GM18502 (cell line): ENCODE results near the gene EMP1.

Source experiments
- ATAC-seq: cut with Tn5 transposase; IDR thresholded peaks from one replicate; pipeline ENCODE4 v1.9.1; 2021; ENCODE audit warnings: mild to moderate bottlenecking; ENCODE audit not compliant: unreplicated experiment, poor library complexity

The EMP1 gene, protein sequence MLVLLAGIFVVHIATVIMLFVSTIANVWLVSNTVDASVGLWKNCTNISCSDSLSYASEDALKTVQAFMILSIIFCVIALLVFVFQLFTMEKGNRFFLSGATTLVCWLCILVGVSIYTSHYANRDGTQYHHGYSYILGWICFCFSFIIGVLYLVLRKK

DNA sequence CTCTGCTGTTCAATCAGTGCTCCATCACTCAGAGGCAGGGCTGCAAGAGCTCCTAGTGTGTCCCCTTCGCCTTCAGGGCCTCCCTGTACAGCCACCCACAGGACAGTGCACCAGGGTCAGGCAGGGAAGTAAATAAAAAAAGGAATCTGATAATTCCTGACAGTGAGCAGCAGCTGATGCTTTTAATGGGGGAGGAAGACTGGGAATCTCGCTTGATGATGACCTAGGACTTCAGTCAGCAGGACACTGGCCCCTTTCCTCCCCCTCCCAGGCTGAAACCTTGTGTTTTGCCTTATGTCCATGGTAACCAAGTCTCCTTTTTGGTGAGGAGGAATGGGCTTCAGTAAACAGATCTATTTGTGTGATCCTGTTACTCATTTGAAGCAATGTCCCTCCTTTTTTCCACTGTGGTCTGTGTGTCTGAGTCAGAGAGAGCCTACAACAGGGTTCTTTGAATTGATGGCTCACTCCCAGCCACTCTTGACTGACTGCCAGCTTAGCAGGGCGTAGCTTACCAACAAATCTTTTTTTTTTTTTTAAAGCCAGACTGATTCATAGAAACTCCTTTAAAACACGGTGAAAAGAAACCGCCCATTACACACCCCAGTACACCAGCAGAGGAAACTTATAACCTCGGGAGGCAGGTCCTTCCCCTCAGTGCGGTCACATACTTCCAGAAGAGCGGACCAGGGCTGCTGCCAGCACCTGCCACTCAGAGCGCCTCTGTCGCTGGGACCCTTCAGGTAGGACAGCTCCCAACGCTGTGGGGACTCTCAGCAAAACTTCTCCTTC, at the start of gene EMP1:
TSS of gene EMP1 (plus strand) at position 597 of the 792 bp plus-strand sequence. CDS start 14,785 bp downstream, outside the sequence.
- peak; percentile 97 for ATAC-seq

DNA sequence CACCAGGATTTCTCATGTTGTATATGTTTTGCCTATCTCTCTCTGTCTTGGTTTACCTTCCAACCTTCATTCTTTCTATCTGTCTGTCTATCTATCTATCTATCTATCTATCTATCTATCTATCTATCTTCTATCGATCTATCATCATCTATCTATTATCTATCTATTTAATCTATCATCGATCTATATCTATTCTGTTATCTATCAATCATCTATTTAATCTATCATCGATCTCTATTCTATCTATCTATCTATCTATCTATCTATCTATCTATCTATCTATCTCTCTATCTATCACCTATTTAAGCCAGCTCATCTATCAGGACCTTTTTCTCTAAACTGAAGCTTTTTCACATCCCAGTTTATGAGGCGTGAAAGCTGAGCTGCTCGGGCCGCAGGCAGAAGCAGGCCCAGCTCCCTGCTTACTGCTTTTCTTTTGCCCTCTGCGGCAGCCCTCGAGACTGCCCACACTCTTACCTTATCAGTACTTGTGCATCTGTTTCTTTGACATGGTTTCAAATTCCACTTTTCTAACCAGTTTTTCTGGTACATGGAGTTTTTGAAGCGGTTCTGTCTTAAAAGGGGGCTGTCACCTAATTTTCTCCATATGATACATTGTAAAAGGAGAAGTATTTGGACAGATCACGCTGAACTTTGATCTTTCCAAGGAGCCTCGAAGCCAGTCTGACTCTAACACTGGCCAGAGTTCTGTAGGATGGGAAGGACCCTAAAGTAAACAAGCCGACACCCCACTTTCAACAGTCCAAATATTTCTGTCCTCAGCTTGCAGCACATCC, 48.6 kb upstream of the EMP1 start:
- ATAC-seq, result no peak

DNA sequence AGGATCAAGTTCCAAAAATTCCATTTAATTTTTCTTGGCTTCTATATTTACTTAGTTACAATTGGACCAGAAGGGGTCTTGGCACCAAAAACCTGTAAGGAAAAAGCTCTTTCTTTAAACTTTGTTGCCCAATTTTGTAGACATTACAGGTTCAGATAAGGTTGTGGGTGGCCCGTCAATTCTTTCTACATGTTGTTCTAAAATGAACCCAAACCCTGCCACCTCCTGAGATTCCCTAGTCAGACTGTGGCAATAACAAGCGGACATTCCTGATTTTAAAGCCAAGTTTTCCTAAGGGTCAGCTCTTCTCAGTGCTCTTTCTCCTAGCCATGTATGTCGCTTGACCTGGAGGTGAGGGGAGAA, 48.1 kb upstream of the EMP1 start:
- ATAC-seq, result no peak

DNA sequence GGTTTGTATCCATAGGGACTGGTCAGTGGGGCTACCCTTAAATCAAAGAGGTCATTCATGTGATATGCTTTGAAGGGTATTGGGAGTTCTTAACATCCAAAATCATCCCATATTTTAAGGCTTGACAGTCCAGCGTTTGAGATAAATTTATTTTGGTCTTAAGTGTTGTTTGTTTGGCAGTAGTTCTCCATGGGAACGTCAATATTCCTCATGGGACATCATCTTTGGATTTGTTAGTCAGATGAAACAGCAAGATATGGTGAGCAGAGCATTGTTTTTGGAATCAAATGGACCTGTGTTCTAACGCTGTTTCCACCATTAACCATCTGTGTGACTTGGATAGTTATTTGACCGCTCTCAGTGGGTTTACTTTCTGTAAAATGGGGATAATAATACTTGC, 47.1 kb upstream of the EMP1 start:
- no peak for ATAC-seq

DNA sequence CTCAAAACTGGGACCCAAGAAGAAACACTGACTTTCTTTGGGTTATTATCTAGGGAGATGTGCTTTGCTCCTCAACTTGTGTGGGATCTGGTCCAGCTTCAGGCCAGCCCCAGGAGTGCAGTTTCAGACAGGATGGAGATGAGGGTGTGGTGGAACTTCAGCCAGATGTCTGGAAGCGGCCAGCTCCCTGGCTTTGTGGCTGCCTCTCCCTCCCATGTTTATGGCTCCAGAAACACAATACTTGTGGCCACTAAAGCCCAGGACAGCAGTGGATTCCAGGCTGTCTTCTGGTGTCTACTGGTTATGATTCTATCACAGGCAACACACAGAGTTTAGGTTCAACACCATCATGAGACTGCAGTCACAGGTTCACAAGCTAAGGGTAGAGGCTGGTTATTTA, 44.2 kb upstream of the EMP1 start:
- ATAC-seq, result no peak

DNA sequence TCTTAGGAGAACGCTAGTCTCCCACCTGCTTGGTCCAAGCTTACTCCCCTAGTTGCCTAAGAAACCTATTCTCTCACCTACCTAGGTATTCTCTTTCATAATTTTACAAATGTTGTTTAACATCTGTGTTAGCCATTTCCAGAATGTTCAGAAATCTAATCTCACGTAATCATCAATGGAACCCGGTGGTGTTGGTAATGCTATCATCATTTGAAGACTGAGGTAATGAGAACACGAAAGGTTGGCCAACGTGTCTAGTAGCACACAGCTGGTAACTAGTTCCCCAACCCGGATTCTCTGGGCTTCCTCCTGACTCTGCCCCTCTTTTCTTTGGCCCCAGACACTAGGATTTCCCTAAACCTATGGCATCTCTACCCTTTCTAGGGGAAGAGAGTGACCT, 43.8 kb upstream of the EMP1 start:
- no peak for ATAC-seq

DNA sequence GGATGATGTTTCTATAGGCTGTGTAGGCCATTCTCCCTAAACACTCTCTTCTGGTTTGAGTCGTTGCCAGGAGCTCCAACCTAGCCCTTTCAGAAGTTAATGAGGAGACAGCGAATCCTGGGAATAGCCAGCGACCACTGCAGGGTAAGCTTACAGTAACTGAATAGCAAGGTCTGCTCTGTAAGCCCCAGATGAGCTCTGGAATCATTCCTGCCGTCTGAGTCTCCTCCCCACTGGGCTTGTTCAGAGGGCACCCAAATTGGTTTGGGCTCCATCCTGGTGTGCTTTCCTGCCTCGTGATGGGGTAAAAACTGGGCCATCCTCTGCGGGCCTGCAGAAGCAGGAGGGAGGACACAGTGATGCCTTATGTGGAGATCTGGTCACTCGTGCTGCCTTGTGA, 43.3 kb upstream of the EMP1 start:
- ATAC-seq, result no peak

DNA sequence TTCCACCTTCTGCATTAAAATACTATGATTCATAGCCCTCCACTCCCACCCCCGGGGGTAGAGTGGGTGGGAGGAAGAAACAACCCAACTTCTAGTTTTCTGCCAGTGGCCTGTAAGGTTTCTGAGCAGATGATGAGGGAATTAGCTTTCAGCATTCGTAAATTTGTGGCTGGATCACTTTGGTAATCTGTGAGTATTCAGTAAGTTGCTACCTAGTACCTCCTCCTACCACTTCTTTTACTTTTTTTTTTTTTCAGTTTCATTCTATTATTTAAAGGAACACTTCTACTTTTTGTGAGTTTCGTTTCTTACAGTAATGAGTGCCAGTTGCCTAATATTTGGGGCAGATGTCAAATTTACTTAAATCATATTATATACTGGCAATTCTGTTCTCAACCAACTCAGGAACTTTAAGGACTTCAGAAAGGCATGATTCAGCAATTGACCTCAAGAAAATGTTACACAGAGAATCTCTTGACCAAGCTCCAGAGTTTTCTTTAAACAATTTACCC, 42.4 kb upstream of the EMP1 start:
- no peak for ATAC-seq

DNA sequence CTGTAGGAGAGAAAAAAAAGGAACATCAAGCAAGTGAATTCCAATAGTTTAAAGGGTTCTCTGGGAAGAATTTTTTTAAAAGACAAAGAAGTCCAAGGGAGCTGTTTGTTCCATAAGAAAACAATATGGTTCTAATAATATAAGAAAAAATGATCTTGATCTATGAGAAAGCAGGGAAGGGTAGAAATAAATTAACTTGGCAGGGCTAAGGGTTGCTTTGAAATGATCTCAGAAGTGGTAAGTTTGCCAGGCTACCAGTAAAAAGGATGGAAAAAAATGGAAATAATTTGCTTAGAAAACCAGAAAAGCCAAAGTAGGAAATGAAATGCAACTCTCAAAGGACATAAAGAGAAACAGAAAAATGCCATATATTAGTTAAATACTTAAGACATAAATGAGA, 41.7 kb upstream of the EMP1 start:
- no peak for ATAC-seq

DNA sequence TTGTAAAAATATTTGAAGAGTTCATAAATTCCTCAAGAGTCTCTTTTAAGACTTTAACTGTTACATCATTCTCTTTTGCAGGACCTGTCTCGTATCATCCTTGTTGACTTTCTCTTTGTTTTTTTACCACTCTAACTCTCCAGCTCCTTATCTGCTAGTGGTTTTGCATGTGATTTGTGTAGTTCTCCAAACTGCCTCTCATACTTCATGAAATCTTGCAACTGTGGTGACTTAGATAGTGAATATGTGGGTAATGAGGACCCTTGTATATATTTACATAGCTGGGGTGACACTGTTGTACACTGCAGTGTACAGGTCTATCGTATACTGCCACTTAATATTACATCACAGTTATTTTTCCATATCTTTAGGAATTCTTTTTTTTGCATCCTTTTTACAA, 40.2 kb upstream of the EMP1 start:
- ATAC-seq, result no peak

DNA sequence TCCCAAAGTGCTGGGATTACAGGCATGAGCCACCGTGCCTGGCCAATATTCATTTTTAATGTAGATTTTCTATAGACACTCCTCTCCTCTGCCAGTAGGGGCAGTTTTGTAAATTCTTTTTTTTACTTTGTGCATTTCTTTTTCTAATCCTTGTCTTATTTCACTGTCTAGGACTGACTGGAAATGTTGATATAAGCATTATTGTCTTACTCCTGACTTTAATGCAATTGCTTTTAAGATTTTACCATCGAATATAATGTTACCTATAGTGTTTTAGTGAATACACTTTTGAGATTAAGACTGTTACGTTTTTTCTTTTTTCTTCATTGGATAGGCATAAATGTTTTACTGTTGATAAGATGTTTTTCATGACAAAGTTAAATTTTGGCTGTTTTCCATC, 35.4 kb upstream of the EMP1 start:
- ATAC-seq, result no peak

DNA sequence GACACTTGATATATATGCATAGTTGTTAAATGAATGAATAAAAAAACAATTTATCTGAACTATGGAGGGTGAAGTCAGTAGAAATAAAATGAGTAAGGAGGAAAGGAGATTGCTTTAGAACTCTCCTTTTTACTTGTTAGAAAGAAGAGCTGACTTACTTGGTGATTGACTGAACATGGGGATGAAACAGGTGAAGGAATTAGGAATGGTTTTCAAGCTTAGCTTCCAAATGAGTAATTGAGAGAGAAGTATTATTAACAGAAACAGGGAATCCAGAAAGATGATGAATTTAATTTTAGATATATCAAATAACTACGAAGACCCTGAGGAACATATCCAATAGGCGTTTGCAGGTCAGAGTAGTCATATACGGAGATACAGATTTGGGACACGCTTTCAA, 33.6 kb upstream of the EMP1 start:
- ATAC-seq, result no peak

DNA sequence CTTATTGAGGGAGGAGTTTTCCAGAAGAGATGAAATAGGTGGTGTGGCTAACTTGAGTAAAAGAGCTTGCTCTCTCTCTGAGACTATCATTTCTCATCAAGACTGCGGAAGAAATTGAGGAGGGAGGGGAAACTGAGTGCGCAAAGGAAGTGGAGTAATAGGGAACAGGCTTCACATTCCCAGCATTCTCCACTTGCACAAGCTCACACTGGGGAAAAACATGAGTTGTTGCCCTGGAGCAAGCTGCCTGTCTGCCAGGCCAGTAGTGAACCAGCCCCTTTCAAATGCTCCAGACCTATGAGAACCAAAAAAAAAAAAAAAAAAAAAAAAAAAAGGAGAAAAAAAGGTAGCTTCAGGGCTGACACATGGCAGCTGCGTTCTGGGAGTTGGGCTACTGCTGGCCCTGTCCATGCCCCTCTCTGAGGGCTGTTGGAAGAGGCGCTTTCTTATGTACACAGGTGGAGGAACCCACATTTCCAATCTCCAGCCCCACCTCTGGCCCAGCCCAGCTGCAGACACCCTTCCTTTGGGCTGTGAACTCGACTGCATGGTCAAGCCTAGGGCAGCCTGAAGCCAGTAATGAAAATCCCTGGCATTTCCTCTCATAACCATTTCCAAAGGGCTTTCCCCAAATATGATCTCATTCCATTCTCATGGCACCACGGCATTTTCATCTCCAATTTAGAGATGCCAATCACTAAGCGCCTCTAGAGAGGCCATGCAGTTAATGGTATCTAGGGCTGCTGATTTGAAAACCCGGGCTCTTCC, 32.5 kb upstream of the EMP1 start:
- ATAC-seq, result no peak

DNA sequence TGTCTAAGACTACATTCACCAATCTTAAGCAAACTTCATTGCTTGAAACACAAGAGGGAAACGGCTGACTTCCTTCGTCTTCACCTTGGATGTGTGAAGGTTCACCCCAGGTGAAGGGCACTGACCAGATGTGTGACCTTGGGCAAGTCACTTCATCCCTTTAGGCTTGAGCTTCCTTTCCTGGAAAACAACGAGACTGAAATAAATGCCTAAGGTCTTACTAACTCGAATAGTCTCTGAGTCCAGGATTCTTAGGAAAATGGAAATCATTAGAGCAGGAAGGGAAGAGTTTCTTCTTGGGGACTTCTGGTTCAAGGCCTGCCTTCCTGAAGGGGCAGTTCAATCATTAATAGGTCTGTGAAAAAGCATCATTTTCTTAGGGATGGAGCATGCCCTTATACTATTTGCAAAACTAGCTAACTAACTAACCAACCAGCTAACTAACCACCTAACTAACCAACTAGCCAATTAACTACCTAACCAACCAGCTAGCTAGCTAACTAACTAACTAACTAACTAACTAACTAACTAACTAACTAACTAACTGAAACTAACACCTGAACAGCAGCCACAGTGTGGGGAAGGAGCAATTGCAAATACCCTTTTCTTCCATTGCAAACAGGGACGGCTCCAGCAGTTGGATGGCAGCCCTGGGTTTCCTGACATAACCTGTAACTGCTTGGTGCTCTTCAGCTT, 31.5 kb upstream of the EMP1 start:
- ATAC-seq, result no peak

DNA sequence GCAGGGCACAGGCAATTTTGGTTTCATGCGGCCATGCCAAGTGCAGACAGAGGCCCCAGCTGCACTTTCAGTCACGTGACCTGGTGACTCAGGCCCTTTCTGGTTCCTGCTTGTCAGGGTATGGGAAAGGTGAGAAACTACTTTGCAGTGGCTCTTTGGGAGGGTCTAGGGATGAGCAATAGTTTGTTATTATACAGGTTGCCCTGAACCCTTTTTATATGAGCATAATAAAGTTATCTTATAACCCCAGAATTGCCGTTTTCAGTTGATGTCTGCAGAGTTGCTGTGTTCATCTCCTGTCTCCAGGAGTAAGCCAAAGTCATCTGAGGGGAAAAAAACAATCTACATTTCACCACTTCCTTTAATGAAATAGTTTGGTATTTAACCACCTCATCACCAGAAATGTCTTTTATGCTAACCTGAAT, 30.9 kb upstream of the EMP1 start:
- peak; percentile 86 for ATAC-seq

DNA sequence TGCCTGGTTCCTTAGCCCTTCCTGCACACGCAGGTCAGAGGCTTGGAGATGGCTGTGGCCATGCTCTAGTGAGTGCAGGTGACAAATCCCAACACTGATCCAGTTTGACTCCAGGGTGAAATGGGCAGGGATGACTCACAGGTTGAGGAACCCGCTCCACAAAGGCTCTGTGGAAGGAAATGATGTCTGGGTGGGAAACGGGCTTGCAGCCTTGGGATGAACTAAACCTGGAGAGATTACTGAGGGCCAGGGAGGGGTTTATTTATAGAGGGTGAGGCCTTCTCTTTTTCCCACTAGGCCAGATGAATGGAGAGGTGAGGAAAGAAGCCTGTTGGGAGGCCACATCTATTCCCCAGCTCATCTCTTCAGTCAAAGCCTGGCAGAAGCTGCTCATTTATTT, 29.3 kb upstream of the EMP1 start:
- no peak for ATAC-seq

DNA sequence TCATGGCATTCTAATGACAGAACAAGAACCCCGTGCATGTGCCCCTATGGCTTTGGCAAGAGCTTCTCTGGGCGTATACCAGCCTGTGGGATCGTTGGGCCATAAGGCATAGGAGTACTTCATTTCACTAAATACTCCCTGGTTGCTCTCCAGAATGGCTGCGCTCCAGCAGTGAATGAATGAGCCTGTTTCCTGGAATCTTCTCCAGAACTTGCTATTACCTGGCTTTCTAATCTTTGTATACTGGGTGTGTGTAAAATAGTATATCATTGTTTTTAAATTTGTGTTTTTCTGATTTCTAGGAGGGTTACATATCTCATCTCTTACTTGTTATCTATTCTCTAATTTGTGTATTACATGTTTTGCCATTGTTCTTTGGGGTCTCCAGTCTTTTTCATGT, 28.6 kb upstream of the EMP1 start:
- no peak for ATAC-seq

DNA sequence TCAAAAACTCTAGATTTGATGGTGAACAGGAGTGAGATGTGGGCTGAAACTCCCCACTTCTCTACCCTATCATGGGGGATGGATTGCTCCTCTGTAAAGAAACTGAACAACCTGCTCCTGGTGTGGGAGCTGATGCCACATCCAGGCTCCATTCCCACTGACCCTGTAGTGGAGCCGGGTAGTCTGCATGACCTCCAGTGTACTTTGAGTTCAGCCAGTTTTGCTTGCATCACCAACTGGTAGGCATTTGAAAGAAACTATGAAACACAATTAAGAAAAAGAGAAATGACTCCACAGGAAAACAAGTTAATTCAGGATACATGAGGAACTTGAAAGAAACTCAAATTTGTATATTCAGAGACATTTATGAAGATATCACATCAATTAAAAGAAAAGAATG, 27.3 kb upstream of the EMP1 start:
- ATAC-seq, result no peak

DNA sequence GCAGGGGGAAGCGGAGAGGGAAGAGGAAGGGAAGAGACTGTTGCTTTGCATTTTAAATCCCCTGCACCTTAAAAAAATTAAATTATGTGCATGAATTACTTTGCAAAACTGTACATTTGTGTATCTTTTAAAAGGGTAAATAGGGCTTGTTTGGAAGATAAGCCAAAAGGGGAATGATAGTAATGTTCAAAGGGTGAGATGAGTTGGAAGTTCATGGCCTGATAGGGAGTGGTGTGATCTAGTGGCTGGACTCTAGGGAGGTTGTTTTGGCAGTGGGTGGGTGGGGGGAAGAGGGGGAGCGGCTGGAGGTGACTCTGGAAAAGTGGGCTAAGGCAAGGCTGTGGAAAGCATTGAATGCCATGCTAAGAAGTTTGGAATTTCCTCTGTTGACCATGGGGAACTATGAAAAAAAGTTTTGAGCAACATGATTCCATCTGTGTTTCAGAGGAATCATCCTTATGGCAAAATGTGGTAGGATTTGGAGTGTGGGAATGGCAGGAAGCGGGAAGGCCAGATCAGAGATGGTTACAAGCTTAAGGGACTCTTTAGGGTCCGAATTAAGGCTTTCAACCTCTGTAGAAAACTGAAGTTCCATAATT, 25.5 kb upstream of the EMP1 start:
- ATAC-seq, result no peak
